GM18868 (cell line): ENCODE measurements around the gene JMJD6.
"Not testable (repeated sequence)": the region's sequence is repeated elsewhere in the genome, so short reads cannot be mapped to it uniquely, and the experiment has no call there.

Experiments
- ATAC-seq: cut with Tn5 transposase; IDR thresholded peaks from one replicate; pipeline ENCODE4 v1.9.1; 2021; ENCODE audit warnings: mild to moderate bottlenecking, moderate library complexity; ENCODE audit not compliant: unreplicated experiment

JMJD6 gene

DNA sequence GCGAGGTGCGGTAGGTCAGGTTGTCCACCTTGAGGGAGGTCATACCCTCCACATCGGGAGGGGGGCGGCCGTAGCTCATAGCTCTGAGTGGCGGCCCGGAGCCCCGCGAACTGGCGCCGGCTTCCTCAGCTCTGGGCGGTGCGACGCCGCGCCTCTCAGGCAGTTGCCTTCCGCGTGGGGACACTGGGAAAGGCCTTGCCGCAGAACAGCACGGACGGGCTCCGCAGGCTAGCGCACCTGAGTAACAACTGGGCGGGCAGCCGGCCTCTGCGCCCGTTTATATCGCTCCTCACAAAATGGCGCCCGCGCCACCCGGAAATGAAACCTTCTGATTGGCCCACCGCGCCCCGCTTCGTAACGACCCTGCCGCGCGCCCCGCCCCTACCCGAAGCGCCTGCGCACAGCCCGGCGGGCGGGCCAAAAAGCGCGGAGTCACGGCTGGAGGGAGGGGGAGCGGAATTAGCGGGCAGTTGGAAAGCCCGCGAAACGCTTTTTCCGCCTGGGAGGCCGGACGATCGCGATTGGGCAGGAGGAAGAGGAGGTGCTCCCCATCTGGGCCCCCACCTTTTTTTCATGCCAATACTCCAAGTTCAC is 10.8 kb upstream of the JMJD6 start, which contains the start of gene SRSF2:
Gene SRSF2 (minus strand): TSS at position 250 of the 594 bp plus-strand sequence. CDS start 171 bp downstream, at position 79.
- peak; percentile 68 for ATAC-seq

DNA sequence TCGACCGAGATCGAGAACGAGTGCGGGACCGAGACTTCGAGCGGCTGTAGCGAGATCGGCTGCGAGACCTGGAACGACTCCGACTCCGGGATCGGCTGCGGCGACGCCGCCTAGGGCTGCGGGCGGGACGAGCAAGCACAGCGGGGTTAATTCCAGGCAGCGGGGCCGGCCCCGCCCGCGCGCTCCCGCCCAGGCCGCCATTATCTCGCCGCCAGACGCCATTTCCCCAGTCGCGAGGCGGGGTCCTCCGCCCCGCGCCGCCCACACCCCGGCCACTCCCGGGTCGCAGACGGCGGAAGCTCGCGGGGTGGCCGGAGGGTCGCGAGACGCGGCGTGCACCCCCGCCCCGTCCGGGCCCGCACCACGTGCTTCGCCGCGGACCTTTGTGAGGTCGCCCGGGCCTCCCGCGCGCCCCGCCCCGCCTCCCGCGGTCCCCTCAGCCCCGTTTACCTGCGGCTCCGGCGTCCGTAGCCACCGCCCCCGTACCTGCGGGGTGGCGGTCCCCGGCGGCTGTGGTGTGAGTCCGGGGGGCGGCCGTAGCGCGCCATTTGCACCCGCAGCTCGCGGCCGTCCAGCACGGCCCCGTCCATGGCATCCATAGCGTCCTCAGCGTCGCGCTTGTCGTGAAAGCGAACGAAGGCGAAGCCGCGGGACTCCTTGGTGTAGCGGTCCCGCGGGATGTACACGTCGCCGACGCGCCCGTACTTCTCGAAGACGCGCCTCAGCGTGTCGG is 10.1 kb upstream of the JMJD6 start:
- no peak for ATAC-seq

DNA sequence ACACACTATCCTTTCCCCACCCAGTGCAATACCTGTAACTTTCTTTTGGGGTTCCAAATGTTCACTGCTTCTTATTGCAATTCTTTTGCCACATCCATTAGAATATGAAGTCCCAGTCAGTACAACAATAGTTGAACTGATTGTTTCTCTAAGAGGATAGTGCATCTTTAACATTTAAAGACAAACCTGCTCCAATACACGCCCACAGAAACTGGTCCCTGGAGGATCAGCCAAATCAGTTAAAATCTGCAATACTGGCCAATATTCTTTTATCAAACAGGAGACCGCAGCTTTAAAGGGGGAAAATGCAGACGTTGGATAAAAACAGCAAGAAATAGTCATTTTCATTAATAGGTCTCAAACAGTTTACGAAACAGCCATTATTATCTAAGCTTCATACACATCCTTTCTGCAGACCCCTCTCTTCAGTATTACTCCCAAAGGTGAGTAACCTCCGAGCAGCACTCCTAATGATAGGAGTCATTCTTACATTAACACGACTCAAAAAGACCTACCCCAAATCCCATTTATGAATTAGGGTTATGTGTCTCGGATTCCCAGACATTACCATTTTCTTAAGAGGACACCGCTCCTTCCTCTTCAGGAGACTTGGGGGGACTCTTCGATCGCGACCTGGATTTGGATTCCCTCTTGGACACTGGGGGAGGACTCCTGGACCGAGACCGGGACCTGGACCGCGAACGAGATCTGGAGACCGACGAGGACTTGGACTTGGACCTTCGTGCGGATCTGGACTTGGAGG is 9.4 kb upstream of the JMJD6 start:
- no peak for ATAC-seq

DNA sequence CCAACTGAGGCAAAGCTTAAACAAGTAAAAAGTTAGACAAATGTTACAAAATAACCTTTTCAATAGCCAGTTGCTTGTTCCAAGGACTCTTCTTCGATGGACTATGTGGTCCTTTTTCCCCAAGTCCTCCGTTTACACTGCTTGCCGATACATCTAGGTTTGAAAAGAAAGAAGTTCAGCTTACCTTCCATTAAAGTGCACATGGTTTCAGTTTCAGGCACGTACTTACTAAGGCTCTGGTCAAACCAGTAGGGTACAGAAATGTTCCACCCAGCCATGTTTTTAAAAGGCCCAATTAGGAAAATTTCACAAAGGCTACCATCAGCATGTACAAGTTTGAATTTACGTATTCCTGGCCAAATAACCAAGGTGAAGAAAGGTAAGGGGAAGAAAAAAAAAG is 8.6 kb upstream of the JMJD6 start:
- no peak for ATAC-seq

DNA sequence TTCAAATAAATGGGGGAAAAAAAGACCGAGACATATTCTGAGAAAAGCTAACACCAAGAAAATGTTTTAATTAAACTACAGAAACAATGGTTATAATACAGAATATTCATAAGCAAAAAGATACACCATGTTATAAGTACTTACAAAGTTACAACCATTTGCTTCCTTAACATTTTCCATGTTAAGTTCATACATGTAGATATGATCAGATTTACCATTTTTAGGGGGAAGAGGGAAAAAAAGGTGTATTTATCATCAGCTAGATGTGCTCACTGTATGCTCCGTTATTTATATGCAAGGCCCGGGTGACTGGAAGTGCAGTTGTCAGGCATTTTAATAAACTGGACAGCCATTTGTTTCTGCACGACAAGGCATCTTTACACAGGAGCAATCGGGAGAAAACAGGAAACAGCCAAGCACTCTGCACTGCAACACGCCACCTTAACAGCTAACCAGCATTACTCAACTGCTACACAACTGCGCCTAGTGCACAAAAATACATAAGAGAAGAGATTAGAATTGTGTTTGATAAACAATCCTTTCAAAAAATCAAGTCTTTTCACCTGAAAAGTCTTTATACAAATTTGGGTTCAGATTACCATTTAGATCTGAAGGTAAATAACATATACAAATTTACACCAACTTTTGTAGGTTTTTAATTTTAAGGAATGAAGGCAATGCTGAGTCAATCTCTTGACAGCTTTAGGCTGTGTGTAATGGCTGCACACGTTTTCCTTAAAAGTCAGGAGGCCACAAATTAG is 7.9 kb upstream of the JMJD6 start:
- no peak for ATAC-seq

DNA sequence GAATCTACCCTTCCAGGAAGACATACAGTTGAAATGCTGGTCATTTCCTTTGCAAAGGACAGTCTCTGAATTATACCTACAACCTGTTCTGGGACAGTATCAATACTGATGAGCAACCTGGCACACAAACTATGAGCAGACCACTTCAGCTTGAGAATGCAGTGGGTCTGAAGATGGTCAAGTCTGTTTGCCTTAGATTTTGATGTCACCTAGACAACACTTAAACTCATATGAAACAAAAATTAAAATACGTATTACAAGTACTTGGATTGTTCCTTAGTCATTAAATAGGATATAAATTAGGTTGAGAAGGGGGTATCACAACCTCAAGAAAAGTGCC is 7.2 kb upstream of the JMJD6 start:
- ATAC-seq, result no peak

DNA sequence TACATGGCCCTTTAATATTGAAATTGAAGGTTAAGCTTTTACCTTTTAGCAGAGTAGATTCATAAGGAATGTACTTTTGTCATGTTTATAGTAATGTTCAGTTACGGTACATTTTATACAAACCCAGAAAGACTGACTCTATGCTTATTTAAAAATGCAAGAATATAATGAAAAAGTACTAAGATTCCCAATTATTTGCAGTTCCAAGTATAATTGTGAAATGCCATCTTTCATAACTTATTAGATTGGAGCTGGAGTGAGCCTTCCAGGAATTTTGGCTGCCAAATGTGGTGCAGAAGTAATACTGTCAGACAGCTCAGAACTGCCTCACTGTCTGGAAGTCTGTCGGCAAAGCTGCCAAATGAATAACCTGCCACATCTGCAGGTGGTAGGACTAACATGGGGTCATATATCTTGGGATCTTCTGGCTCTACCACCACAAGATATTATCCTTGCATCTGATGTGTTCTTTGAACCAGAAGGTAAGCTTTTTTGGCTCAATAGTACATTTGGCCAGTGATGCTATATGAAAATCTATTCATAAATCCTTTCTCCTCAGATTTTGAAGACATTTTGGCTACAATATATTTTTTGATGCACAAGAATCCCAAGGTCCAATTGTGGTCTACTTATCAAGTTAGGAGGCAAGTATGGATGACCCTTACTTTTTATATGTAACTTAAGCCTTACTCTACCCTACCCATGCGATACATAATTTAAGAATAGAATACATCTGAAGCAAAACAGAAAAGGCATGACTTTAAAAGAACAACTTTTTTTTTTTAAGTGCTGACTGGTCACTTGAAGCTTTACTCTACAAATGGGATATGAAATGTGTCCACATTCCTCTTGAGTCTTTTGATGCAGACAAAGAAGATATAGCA is 6.6 kb upstream of the JMJD6 start:
- no peak for ATAC-seq

DNA sequence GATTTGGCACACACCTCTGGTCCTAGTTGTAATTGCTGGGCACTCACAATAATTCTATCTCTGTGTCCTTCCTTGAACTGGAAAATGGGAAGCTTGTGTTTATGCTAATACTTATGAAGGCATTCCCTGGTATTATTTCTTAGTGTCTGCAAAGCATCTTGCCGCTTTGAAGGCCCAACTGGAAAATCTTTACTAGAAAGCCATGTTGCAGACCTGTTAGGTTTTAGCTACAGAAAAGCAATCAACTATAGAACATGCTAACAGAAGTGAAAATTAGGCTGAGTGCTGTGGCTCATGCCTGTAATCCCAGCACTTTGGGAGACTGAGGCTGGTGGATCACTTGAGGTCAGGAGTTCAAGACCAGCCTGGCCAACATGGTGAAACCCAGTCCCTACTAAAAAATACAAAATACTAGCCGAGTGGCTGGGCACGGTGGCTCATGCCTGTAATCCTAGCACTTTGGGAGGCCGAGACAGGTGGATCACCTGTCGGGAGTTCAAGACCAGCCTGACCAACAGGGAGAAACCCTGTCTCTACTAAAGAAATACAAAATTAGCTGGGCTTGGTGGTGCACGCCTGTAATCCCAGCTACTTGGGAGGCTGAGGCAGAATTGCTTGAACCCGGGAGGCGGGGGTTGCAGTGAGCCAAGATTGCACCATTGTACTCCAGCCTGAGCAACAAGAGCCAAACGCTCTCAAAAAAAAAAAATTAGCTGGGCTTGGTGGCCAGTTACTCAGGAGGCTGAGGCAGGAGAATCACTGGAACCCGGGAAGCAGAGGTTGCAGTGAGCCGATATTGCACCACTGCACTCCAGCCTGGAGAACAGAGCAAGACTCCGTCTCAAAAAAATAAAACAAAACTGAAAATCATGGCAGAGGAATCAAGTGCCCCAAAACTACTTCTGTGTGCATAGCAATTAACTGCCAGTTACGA is 5.7 kb upstream of the JMJD6 start:
- ATAC-seq, result not testable (repeated sequence)

DNA sequence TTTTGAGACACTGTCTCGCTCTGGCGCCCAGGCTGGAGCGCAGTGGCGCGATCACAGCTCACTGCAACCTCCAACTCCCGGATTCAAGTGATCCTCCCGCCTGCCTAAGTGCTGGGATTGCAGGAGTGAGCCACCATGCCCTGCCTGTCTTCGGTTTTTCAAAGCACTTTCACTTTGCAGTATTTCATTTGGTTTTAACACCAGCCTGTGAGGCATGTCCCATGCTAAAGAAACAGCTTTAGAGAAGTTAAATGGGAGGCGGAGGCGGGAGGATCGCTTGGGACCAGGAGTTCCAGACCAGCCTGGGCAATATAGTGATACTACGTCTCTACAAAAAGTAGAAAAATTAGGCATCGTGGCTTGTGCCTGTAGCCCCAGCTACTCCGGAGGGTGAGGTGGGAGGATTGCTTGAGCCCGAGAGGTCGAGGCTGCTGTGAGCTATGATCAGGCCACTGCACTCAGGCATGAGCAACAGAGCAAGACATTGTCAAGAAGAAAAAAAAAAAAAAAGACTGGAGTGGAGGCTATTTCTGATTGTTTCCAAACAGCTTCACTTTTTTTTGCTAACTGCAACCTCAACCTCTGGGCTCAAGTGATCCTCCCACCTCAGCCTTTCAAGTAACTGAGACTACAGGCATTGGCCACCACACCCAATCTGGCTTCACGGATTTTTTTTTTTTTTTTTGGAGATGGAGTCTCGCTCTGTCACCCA is 1.5 kb upstream of the JMJD6 start:
- no peak for ATAC-seq

DNA sequence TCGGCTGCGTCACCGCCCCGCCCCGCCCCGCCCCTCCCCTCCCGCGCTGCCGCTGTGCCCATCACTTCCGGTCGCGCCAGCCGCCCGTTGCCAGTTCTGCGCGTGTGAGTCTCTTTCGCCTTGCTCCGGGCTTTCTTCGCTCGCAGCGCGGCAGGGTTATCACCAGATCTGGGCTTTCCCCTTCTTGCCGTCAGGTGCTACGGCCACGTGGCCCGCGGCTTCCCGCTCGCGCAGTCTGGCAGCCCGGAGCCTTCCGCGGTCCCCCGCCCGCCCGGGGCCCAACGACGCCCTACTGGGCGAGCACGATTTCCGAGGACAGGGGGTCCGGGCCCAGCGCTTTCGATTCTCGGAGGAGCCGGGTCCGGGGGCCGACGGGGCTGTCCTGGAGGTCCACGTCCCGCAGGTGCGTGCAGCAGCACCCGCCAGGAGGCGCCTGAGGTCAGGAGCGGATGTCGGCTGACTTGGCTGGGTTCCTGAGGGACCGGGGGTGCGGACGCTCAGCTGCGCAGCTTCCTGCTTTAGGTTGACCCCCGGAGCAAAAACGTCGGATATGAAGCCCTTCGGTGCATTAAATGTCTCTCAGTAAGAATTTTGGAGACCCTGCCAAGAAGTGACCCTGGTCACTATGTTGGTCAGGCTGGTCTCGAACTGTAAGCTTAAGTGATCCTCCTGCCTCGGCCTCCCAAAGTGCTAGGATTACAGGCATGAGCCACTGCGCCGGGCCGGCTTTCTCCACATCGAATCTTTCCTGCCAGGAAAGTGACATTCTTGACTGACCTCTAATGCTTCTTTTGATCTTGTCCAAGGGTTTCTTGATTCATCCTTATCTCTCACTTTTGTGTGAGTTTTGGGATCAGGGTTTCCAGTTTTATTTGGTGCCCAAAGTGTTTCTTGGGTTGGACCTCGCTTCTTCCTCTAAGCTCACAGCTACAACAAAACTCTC is 641 bp upstream of the JMJD6 start, which contains the start of gene METTL23:
Gene METTL23 (plus strand): TSS at position 64 of the 943 bp plus-strand sequence. CDS start 2,872 bp downstream, outside the sequence.
- peak; percentile 42 for ATAC-seq

DNA sequence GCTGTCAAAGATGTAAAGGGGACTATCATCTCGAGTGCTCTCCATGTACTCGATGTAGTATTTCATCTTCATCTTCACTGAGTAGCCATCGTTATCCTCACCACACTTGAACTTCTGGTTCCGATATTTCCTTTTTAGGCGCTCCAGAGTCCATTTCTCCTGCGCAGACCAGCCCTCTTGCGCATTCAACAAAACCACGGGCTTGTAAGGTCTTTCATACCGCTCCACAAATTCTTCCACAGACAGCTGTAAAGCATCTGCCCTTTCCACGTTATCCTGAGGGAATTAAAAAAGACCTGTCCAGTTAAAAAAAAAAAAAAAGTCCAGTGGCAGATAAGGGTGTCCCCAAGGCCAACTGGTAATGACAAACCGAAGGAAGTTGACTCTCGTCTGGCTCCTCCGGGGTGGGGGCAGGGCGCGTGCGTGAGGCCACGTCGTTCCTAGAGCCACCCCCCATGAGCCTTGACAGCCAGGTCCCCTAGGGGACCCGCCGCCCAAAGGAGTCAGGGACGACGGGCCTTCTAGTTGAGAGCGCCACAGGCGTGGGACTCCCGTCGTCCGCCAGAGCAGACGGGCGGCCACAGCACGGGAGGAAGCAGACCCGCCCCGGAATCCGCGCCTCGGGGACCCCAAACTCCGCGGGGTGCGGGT is 701 bp downstream of the JMJD6 start:
- ATAC-seq, result peak; percentile 12

DNA sequence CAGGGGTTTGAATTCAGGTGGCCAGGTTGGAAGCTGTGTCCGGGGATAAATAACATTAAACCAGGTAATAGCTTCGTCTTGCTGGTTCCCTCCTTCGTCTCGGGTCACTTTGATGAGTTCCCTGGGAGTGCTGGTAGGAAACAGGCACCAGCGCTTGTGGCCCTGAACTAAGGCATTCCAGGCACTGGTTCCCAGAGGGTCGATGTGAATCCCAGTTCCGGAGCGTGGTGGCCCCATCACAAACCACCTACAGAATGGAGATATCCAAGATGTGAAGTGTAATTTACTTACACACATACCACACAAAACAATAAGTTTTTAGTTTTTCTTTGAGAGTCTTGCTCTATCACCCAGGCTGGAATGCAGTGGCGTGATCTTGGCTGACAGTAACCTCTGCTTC is 2.6 kb downstream of the JMJD6 start:
- ATAC-seq, result no peak

DNA sequence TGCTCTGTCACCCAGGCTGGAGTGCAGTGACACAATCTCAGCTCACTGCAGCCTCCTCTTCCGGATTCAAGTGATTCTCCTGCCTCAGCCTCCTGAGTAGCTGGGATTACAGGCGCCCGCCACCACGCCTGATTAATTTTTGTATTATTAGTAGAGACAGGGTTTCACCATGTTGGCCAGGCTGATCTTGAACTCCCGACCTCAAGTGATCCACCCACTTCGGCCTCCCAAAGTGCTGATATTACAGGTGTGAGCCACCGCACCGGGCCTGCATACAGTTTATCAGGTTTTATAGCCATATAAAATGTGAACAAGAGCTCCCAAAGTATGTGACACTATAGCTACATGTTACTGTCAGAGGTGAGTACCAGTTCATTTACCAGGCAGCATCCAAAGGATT is 3.4 kb downstream of the JMJD6 start:
- not testable (repeated sequence) for ATAC-seq

DNA sequence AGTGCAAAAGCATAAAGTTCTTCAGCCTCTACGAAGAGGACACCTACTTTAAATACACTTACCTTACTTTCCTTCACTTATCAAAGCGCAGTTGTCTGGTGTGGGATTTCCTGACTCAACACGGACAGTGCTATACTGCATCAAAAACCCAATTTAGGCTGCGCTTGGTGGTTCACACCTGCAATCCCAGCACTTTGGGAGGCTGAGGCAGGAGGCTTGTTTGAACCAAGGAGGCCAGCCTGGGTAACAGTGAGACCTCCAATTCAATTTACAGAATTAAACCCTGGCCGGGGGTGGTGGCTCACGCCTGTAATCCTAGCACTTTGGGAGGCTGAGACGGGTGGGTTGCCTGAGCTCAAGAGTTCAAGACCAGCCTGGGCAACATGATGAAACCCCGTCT is 4.1 kb downstream of the JMJD6 start:
- ATAC-seq, result no peak

DNA sequence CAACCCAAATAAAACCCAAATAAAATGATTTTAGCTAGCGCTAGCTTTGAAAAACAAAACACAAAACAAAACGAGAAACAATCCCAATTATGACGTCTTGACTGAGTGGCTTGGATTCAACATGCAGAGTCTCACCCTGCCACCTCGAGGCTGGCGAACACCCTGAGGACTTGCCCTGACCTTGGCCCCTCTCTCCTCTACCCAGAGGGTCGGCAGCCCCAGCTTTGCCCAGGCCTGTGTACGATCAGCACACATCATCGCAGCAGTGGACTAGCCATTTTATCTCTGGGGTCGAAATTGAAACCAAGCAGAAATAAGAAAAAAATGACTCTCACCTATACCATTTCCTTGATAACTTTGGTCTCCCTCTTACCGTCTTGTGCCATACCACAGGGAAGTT is 4.9 kb downstream of the JMJD6 start:
- ATAC-seq, result no peak

DNA sequence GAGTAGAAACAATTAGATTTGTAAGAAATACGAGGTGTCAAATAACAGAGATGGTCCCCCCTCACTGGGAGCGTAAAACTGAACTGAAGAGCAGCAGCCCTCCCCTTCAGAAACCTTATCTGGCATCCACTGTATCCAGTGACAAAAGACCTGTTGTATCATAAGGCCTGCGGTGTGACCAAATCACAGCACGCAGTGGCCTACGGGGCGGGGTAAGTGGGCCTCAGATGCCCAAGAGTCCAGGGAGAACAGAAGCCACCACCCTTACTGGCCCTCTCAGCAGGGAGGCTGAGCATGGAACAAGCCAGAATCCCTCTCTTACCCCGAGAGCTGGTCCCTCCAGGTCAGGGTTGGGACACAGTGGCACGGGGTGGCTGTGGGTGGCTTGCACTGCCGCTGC is 5.5 kb downstream of the JMJD6 start:
- no peak for ATAC-seq

DNA sequence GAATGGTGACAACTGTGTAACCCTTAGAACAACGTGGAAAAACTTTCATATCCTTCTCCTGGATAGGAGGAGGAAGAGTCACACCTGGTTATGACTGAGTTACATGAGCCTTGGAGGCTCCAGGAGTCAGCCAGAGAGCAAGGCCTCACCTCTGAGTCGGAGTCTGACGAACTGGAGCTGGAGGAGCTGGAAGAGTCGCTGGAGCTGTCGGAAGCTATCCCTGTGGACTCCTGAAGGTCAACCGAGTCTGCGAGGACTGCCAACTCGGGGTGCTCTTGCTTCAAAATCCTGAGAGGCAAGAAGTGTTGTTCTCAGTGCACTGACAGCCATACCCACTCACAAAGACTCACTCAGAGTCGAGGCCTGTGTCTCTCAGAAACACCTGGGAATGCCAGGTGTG is 6.2 kb downstream of the JMJD6 start:
- no peak for ATAC-seq
